ES-I3 (cell line): Measurements from ENCODE around the gene FERMT3.

Experiments
- H3K36me3 ChIP-seq: 2 replicates; pipeline ENCODE4 v1.6.1; 2013; ENCODE audit warnings: mild to moderate bottlenecking, low read length, control low read depth, moderate library complexity; ENCODE audit not compliant: insufficient read depth
- H3K4me1 ChIP-seq: 2 replicates; pipeline ENCODE4 v1.6.1; 2013; ENCODE audit warnings: mild to moderate bottlenecking, control low read depth, low read length; ENCODE audit not compliant: insufficient read depth
- H3K9ac ChIP-seq: 2 replicates; pipeline ENCODE4 v1.6.1; 2013; ENCODE audit warnings: low read depth, mild to moderate bottlenecking, low read length, moderate library complexity
- H3K9me3 ChIP-seq: 2 replicates; pipeline ENCODE4 v1.6.1; 2013; ENCODE audit warnings: mild to moderate bottlenecking, low read length, moderate library complexity; ENCODE audit not compliant: control insufficient read depth, insufficient read depth

Gene FERMT3

GRCh38 chr11:64219755-64220154, 13.2 kb downstream of the FERMT3 start:
- H3K36me3 ChIP-seq = no peaks in the 10 kb centered on the region; the same call in 1 of the 2 replicates
- H3K9ac ChIP-seq = no peak overlapping the region
- no peaks in the 10 kb centered on the region for H3K4me1 ChIP-seq
- no peaks in the 10 kb centered on the region for H3K9me3 ChIP-seq

GRCh38 chr11:64220271-64220670, 13.8 kb downstream of the FERMT3 start:
- H3K4me1 ChIP-seq = no peaks in the 10 kb centered on the region
- no peaks in the 10 kb centered on the region; the same call in 1 of the 2 replicates for H3K36me3 ChIP-seq
- no peaks in the 10 kb centered on the region for H3K9me3 ChIP-seq
- H3K9ac ChIP-seq = no peak overlapping the region

GRCh38 chr11:64220798-64221197, 14.3 kb downstream of the FERMT3 start:
- Histone ChIP-seq H3K4me1 (no peaks in the 10 kb centered on the region), H3K36me3 (no peaks in the 10 kb centered on the region; the same call in 1 of the 2 replicates), H3K9ac (no peak overlapping the region)

GRCh38 chr11:64222651-64223000, 16.1 kb downstream of the FERMT3 start:
- Histone ChIP-seq H3K9me3 (no peaks in the 10 kb centered on the region), H3K9ac (no peak overlapping the region), H3K36me3 (no peaks in the 10 kb centered on the region; the same call in 1 of the 2 replicates), H3K4me1 (no peaks in the 10 kb centered on the region)

More at GRCh38 chr11:64220798-64221197, 14.3 kb downstream of the FERMT3 start:
- no peaks in the 10 kb centered on the region for H3K9me3 ChIP-seq

- H3K36me3 ChIP-seq = no peaks in the 10 kb centered on the region; the same call in 1 of the 2 replicates
- no peaks in the 10 kb centered on the region for H3K4me1 ChIP-seq
- H3K9ac ChIP-seq = no peak overlapping the region
- no peaks in the 10 kb centered on the region for H3K9me3 ChIP-seq
These were observed 16.6 kb downstream of the FERMT3 start for GRCh38 chr11:64223001-64223651.

GRCh38 chr11:64224151-64224890, 17.8 kb downstream of the FERMT3 start:
- Histone ChIP-seq H3K4me1 (no peaks in the 10 kb centered on the region), H3K36me3 (no peaks in the 10 kb centered on the region; the same call in 1 of the 2 replicates), H3K9me3 (no peaks in the 10 kb centered on the region), H3K9ac (no peak overlapping the region)

- H3K9ac ChIP-seq = peak overlapping the region; percentile 98
- no peaks in the 10 kb centered on the region for H3K9me3 ChIP-seq
- H3K4me1 ChIP-seq = 0 out of 2 replicates have a peak, but pooled peaks cover 3% of the 10 kb centered on the region
- H3K36me3 ChIP-seq = no peaks in the 10 kb centered on the region; the same call in 1 of the 2 replicates
These were observed 18.5 kb downstream of the FERMT3 start for GRCh38 chr11:64224891-64225607.

GRCh38 chr11:64225608-64226506, 19.3 kb downstream of the FERMT3 start, which contains the start of the genes NUDT22 and TRPT1:
Gene NUDT22, plus strand, starts transcription at chr11:64226274. Its CDS starts 379 bp downstream, at chr11:64226653.
Gene TRPT1, minus strand, starts transcription at chr11:64226186. Its CDS starts 326 bp downstream, at chr11:64225860.
- no peaks in the 10 kb centered on the region for H3K9me3 ChIP-seq
- no peaks in the 10 kb centered on the region; the same call in 1 of the 2 replicates for H3K36me3 ChIP-seq
- peaks cover 3% of the 10 kb centered on the region; the same call in 1 of the 2 replicates for H3K4me1 ChIP-seq
- peak within 1 kb of the TSS; percentile 98 for H3K9ac ChIP-seq

GRCh38 chr11:64226507-64227051, 20.1 kb downstream of the FERMT3 start:
- H3K9me3 ChIP-seq = no peaks in the 10 kb centered on the region
- peak overlapping the region; percentile 98 for H3K9ac ChIP-seq
- H3K36me3 ChIP-seq = no peaks in the 10 kb centered on the region; the same call in 1 of the 2 replicates
- peaks cover 4% of the 10 kb centered on the region; the same call in 1 of the 2 replicates for H3K4me1 ChIP-seq

- no peaks in the 10 kb centered on the region; the same call in 1 of the 2 replicates for H3K36me3 ChIP-seq
- H3K4me1 ChIP-seq = peaks cover 7% of the 10 kb centered on the region; the same call in 1 of the 2 replicates
- no peaks in the 10 kb centered on the region for H3K9me3 ChIP-seq
- H3K9ac ChIP-seq = no peak overlapping the region
These were observed 21.0 kb downstream of the FERMT3 start for GRCh38 chr11:64227405-64227956.

- Histone ChIP-seq H3K9ac (no peak overlapping the region), H3K9me3 (no peaks in the 10 kb centered on the region), H3K36me3 (no peaks in the 10 kb centered on the region), H3K4me1 (peaks cover 7% of the 10 kb centered on the region; the same call in 1 of the 2 replicates)
These were observed 22.7 kb downstream of the FERMT3 start for GRCh38 chr11:64229090-64229743.

- H3K4me1 ChIP-seq = peaks cover 7% of the 10 kb centered on the region; the same call in 1 of the 2 replicates
These were observed 23.2 kb downstream of the FERMT3 start for GRCh38 chr11:64229744-64230170.

More at GRCh38 chr11:64229744-64230170, 23.2 kb downstream of the FERMT3 start:
- Histone ChIP-seq H3K9ac (peak overlapping the region; percentile 75; the same call in 1 of the 2 replicates), H3K9me3 (no peaks in the 10 kb centered on the region), H3K36me3 (no peaks in the 10 kb centered on the region)
